ENCODE measurements around the gene TMEM266.

Gene TMEM266

GRCh38 chr15:76153241-76154197, 93.7 kb downstream of the TMEM266 start:
- ChIA-PET CTCF (interaction anchor here (0.9 to 10.9 kb wide), 5 partner anchors 12 to 92 kb away, joined by 4 to 164 read pairs (median 6); no protein-coding TSS in a partner anchor), POLR2A (no interaction called here)
- TF ChIP-seq CTCF (IDR thresholded peaks at IDR 0.05; ENCODE audit: control extremely low read depth, extremely low read depth, low read depth, missing control alignments), result no peak
- no peak for DNase-seq (ENCODE audit: extremely low spot score)

GRCh38 chr15:76155731-76156130, 95.9 kb downstream of the TMEM266 start:
- no peak for TF ChIP-seq CTCF (IDR thresholded peaks at IDR 0.05; ENCODE audit: control extremely low read depth, extremely low read depth, low read depth, missing control alignments)
- POLR2A ChIA-PET, result no interaction called here
- no peak for DNase-seq (ENCODE audit: extremely low spot score)
- CTCF ChIA-PET, result interaction anchor here (1.2 to 10.9 kb wide), 2 partner anchors 18 to 30 kb away, joined by 3 to 164 read pairs; no protein-coding TSS in a partner anchor

- ChIA-PET CTCF (interaction anchor here (2.7 kb wide), 1 partner anchor 10 kb away, joined by 26 read pairs; no protein-coding TSS in a partner anchor), POLR2A (no interaction called here)
- no peak for TF ChIP-seq CTCF (IDR thresholded peaks at IDR 0.05; ENCODE audit: control extremely low read depth, extremely low read depth, low read depth, missing control alignments)
These were observed 98.4 kb downstream of the TMEM266 start for GRCh38 chr15:76158226-76158625.

GRCh38 chr15:76158815-76159214, 99.0 kb downstream of the TMEM266 start:
- no peak for DNase-seq (ENCODE audit: extremely low spot score)
- TF ChIP-seq CTCF (IDR thresholded peaks at IDR 0.05; ENCODE audit: control extremely low read depth, extremely low read depth, low read depth, missing control alignments), result no peak
- ChIA-PET POLR2A (no interaction called here), CTCF (interaction anchor here (2.7 kb wide), 1 partner anchor 10 kb away, joined by 26 read pairs; no protein-coding TSS in a partner anchor)

More at GRCh38 chr15:76158226-76158625, 98.4 kb downstream of the TMEM266 start:
- no peak for DNase-seq (ENCODE audit: extremely low spot score)

- CTCF ChIA-PET, result interaction anchor here (0.7 to 2.7 kb wide), 2 partner anchors 10 to 11 kb away, joined by 3 to 26 read pairs; no protein-coding TSS in a partner anchor
- no peak for TF ChIP-seq CTCF (IDR thresholded peaks at IDR 0.05; ENCODE audit: control extremely low read depth, extremely low read depth, low read depth, missing control alignments)
- POLR2A ChIA-PET, result no interaction called here
- DNase-seq (ENCODE audit: extremely low spot score), result no peak
These were observed 99.5 kb downstream of the TMEM266 start for GRCh38 chr15:76159282-76159681.

GRCh38 chr15:76160426-76161152, 100.8 kb downstream of the TMEM266 start:
- DNase-seq (ENCODE audit: extremely low spot score), result no peak
- CTCF ChIA-PET, result no interaction called here
- no peak for TF ChIP-seq CTCF (IDR thresholded peaks at IDR 0.05; ENCODE audit: control extremely low read depth, extremely low read depth, low read depth, missing control alignments)
- POLR2A ChIA-PET, result no interaction called here
